GM19238 (cell line): Measurements from ENCODE around the gene KIF6.

ENCODE experiments used
- DNase-seq: peaks from one replicate; pipeline ENCODE4 v3.0.0; 2011; ENCODE audit warnings: low spot score; ENCODE audit not compliant: insufficient read length

KIF6 gene

GRCh38 chr6:39666706-39667489 is 58.3 kb downstream of the KIF6 start:
- no peak for DNase-seq

GRCh38 chr6:39665861-39666260 is 59.3 kb downstream of the KIF6 start:
- no peak for DNase-seq

DNA sequence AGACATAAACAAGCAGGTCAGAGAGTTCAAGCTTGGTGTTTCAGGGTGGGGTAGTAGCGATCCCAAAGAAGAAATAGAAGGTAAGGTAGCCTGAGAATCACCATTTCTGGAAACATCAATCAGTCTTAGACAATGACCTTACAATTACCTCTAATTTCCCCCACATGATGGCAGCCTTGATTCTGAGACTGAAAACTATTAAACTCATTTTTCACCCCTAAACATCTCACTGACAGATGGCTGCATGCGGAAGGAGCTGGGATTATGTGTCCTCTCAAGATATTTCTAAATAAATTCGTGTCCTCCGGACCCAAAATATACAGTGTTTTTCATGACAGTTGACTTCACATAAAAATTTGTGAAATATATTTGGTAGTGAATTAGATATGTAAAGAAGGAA is 61.0 kb downstream of the KIF6 start:
- DNase-seq = no peak

- DNase-seq = no peak
These were observed 67.7 kb downstream of the KIF6 start for GRCh38 chr6:39657355-39658135.

GRCh38 chr6:39654121-39654520 is 71.1 kb downstream of the KIF6 start:
- no peak for DNase-seq

DNA sequence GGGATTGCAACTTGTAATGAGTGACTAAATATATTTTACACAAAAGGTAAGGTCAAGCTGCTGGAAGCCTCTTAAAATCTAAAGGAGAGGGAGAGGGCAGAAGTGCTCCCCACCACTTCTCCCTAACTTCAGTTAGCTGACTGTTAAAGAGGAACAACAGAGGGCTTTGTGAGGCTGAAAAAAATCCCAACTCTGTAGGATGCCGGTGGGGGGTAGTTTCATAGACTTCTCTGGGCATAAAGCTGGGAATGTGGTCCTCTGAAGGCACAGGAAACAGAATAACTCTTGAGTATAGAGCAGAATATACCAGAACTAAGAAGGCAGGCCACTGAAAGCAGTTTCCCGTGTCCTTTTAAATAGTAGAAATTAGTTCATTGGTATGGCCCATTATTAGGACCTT is 71.6 kb downstream of the KIF6 start:
- DNase-seq = no peak

GRCh38 chr6:39649996-39650395 is 75.2 kb downstream of the KIF6 start:
- no peak for DNase-seq

DNA sequence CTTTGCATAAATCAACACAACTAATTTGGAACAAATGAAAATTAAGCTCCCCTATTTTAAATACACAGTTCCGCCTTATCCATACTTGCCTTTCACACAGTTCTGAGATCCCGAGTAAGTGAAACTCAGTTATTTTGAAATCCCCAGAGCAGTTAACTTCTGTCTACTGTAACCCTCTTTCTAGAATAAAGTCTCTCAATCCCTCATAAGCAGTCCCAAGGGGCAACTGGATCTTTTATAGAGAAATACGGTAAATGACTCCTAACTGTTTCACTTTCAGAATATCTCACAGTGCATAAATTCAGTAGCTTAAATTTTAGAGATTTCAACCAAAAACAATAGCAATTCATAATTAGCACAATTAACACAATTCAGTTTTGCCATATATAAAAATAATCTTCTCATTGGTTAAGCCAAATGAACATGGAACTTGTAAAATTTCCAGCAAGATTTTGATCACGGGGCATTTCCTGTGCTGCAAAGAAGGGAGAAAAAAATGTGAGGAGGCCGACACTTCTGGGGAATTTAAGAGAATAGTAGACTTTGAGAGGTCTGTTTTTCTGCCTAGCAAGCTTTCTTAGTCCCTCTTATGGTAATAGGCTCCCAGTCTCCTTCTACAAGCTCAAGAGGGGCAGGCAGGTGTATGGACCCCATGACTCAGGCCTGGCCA is 78.3 kb downstream of the KIF6 start:
- DNase-seq = no peak

GRCh38 chr6:39642270-39642669 is 82.9 kb downstream of the KIF6 start:
- no peak for DNase-seq

DNA sequence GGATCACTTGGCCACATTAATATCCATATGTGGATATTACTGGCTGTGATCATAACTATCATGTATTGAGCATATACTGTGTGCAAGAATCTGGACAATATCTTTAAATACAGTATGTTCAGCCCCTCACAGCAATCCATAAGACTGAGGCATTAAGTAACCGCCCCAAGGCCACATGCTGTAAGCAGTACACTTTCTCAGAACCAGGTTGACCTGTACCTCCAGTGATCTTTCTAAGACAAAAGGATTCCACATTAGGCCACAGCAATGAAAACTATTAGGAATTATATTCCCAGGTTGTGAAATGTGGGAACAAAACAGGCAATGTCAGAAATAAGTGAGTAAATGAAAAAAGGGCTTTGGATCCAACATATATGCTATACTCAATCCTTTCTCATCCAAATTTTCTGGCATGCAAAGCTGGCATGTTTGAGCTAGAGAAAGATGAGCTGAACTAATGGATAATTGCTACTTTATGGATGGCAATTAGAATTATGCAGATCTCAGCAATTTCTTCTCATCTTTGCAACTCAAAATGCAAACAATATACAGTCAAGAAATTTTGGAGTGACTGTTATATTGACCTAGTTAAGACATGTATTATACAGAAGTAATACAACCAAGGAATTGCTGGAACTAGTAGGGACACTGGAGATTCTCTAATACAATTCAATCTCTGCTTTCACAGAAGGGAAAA is 86.9 kb downstream of the KIF6 start:
- no peak for DNase-seq

GRCh38 chr6:39634646-39635341 is 90.4 kb downstream of the KIF6 start:
- DNase-seq = no peak

- DNase-seq = no peak
These were observed 100.0 kb downstream of the KIF6 start for GRCh38 chr6:39625209-39625608.

- no peak for DNase-seq
These were observed 101.5 kb downstream of the KIF6 start for GRCh38 chr6:39623750-39624149.

- no peak for DNase-seq
These were observed 107.7 kb downstream of the KIF6 start for GRCh38 chr6:39617520-39617919.

- no peak for DNase-seq
These were observed 108.2 kb downstream of the KIF6 start for GRCh38 chr6:39617026-39617425.

- no peak for DNase-seq
These were observed 109.6 kb downstream of the KIF6 start for GRCh38 chr6:39615622-39616021.

DNA sequence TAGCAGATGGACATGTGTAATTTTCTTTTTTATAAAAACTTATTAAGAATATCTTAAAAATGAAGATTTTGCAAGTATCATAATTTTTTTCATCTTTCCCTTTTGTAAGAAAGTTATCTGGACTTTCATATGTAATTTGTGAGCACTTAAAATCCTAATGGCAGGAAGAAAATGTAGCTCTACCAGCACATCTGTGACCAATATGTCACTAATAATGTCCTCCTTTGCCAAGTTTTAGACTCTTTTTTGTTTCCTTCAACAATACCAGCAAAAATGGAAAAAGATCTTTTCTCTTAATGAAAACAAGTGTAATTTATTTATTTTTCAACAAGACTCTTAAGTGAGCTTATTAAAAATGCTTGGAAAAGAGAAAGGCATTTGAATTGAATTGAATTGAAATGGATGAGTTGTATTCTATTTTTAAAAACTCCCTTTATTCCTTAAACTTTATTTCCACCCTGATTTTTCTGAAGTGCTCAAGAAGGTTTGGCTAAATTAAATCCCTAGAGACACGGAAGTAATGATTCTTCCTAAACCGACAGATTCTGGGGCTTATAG is 110.7 kb downstream of the KIF6 start:
- no peak for DNase-seq

DNA sequence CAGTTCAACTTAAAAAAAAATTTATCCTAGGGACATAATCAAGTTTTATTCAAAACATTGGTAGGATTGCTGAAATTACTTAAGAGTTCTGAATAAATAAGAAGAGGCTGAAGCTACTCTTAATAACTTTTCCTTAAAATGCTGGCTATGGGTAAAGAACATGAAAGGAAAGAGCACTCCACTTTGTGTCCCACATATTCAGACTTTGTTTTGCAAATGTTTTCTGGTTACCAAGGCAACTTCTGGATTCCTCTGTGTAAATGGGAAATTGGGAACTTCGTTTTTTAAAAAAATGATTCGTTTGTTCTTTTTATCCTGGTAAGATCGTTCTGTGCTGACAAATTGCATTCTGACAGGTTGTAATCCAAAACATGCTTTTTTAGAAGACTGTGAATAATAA is 115.0 kb downstream of the KIF6 start:
- no peak for DNase-seq

GRCh38 chr6:39608652-39609345 is 116.4 kb downstream of the KIF6 start:
- DNase-seq = peak; percentile 8
